WTC11 (cell line): ENCODE data around the gene GATAD2A. TPM values are rescaled to one million over a fixed set of nuclear protein-coding genes. Genes with fewer than 3 reads are reported as not detected.

Experiments
- ATAC-seq: fragments of 200-7000 bp; cut with Tn5 transposase; 2 replicates; pipeline ENCODE4 v1.10.0; 2021; ENCODE audit warnings: mild to moderate bottlenecking, moderate library complexity
- CTCF ChIA-PET: fragments of 300-600 bp; sonication (Branson Sonifier 250); formaldehyde crosslinking; loops from one replicate; lab custom pipeline; 2021; ENCODE audit warnings: antibody characterized with exemption; lab: Charles Lee
- POLR2A ChIA-PET: fragments of 350-600 bp; sonication (Branson Sonifier 250); formaldehyde crosslinking; loops from one replicate; lab custom pipeline; 2021; ENCODE audit warnings: antibody characterized with exemption; lab: Charles Lee
- DNase-seq: peaks from one replicate; pipeline ENCODE4 v3.0.0; 2021; ENCODE audit warnings: low spot score
- H3K27ac Mint-ChIP-seq: 2 replicates; pipeline ENCODE4 v1.8.0; 2021; ENCODE audit warnings: mixed read lengths
- H3K27me3 Mint-ChIP-seq: 2 replicates; pipeline ENCODE4 v1.8.0; 2021; ENCODE audit warnings: low read depth, mild to moderate bottlenecking, moderate library complexity, mixed read lengths
- H3K36me3 Mint-ChIP-seq: 2 replicates; pipeline ENCODE4 v1.8.0; 2021; ENCODE audit warnings: mixed read lengths
- H3K4me1 Mint-ChIP-seq: 2 replicates; pipeline ENCODE4 v1.8.0; 2022; ENCODE audit warnings: mixed read lengths
- H3K4me3 Mint-ChIP-seq: 2 replicates; pipeline ENCODE4 v1.8.0; 2021; ENCODE audit warnings: mild to moderate bottlenecking, moderate library complexity, mixed read lengths
- H3K9me3 Mint-ChIP-seq: 2 replicates; pipeline ENCODE4 v1.8.0; 2021; ENCODE audit warnings: mixed read lengths
- ATF1 ChIP-seq: sonication (generic); formaldehyde crosslinking; IDR thresholded peaks from 2 replicates; pipeline ENCODE4 v1.8.1; 2023; ENCODE audit warnings: mild to moderate bottlenecking, moderate library complexity, missing genetic modification reagents
- CBFB ChIP-seq: sonication (generic); formaldehyde crosslinking; IDR thresholded peaks from 2 replicates; pipeline ENCODE4 v1.8.1; 2022; ENCODE audit warnings: mild to moderate bottlenecking, low read depth, missing genetic modification reagents
- ELF4 ChIP-seq: sonication (generic); formaldehyde crosslinking; IDR thresholded peaks from 2 replicates; pipeline ENCODE4 v1.8.1; 2022; ENCODE audit warnings: low read depth, mild to moderate bottlenecking, moderate library complexity, missing genetic modification reagents
- FOXP1 ChIP-seq: sonication (generic); formaldehyde crosslinking; IDR thresholded peaks from 2 replicates; pipeline ENCODE4 v1.8.0; 2022; ENCODE audit warnings: missing genetic modification reagents, mild to moderate bottlenecking, moderate library complexity, borderline replicate concordance
- GRHL2 ChIP-seq: fragments of 250-450 bp; sonication (Bioruptor Pico); IDR thresholded peaks from 2 replicates; pipeline ENCODE4 v1.8.0; 2022; ENCODE audit warnings: mild to moderate bottlenecking, moderate library complexity; ENCODE audit not compliant: insufficient replicate concordance, severe bottlenecking
- KAT7 ChIP-seq: sonication (generic); formaldehyde crosslinking; IDR thresholded peaks from 2 replicates; pipeline ENCODE4 v1.8.1; 2023; ENCODE audit warnings: missing genetic modification reagents, mild to moderate bottlenecking, borderline replicate concordance
- OVOL2 ChIP-seq: fragments of 250-450 bp; sonication (Bioruptor Pico); IDR thresholded peaks from 2 replicates; pipeline ENCODE4 v1.9.0; 2021; ENCODE audit warnings: mild to moderate bottlenecking, borderline replicate concordance
- PRRX2 ChIP-seq: fragments of 250-450 bp; sonication (Bioruptor Pico); IDR thresholded peaks from 2 replicates; pipeline ENCODE4 v1.8.0; 2021; ENCODE audit warnings: mild to moderate bottlenecking
- RELA ChIP-seq: sonication (generic); formaldehyde crosslinking; IDR thresholded peaks from 2 replicates; pipeline ENCODE4 v1.8.1; 2022; ENCODE audit warnings: missing genetic modification reagents, mild to moderate bottlenecking, borderline replicate concordance
- RORB ChIP-seq: fragments of 250-450 bp; sonication (Bioruptor Pico); IDR thresholded peaks from 2 replicates; pipeline ENCODE4 v1.9.0; 2021; ENCODE audit warnings: mild to moderate bottlenecking
- TCF7 ChIP-seq: sonication (generic); formaldehyde crosslinking; IDR thresholded peaks from 2 replicates; pipeline ENCODE4 v1.8.0; 2022; ENCODE audit warnings: mild to moderate bottlenecking, low read depth, missing genetic modification reagents, moderate library complexity
- ZNF138 ChIP-seq: sonication (generic); formaldehyde crosslinking; conservative IDR thresholded peaks from 2 replicates; pipeline ENCODE4 v1.8.1; 2022; ENCODE audit warnings: mild to moderate bottlenecking, moderate library complexity, missing genetic modification reagents
- ZNF416 ChIP-seq: fragments of 250-450 bp; sonication (Bioruptor Pico); IDR thresholded peaks from 2 replicates; pipeline ENCODE4 v1.9.0; 2021; ENCODE audit warnings: mild to moderate bottlenecking, inconsistent platforms
- ZNF671 ChIP-seq: fragments of 250-450 bp; sonication (Bioruptor Pico); IDR thresholded peaks from 2 replicates; pipeline ENCODE4 v1.8.0; 2021; ENCODE audit warnings: mild to moderate bottlenecking
- total RNA-seq: library from RNA; stranded (reverse); gene quantifications from 3 replicates; pipeline ENCODE4 v1.2.3, GENCODE V29; 2021
- TF ChIP-seq, protein P1 (sequence below): fragments of 250-450 bp; sonication (Bioruptor Pico); IDR thresholded peaks from 2 replicates; pipeline ENCODE4 v1.8.0; 2021; ENCODE audit warnings: mild to moderate bottlenecking
- TF ChIP-seq, protein P2 (sequence below): fragments of 200-600 bp; IDR thresholded peaks from 2 replicates; pipeline ENCODE4 v1.8.0; 2022; ENCODE audit warnings: antibody characterized with exemption
- TF ChIP-seq, protein P3 (sequence below): sonication (generic); formaldehyde crosslinking; IDR thresholded peaks from 2 replicates; pipeline ENCODE4 v1.8.1; 2023; ENCODE audit warnings: mild to moderate bottlenecking, moderate library complexity, missing genetic modification reagents

GATAD2A gene
- total RNA-seq, 1 experiment from 2014 or later = 209 TPM

DNA sequence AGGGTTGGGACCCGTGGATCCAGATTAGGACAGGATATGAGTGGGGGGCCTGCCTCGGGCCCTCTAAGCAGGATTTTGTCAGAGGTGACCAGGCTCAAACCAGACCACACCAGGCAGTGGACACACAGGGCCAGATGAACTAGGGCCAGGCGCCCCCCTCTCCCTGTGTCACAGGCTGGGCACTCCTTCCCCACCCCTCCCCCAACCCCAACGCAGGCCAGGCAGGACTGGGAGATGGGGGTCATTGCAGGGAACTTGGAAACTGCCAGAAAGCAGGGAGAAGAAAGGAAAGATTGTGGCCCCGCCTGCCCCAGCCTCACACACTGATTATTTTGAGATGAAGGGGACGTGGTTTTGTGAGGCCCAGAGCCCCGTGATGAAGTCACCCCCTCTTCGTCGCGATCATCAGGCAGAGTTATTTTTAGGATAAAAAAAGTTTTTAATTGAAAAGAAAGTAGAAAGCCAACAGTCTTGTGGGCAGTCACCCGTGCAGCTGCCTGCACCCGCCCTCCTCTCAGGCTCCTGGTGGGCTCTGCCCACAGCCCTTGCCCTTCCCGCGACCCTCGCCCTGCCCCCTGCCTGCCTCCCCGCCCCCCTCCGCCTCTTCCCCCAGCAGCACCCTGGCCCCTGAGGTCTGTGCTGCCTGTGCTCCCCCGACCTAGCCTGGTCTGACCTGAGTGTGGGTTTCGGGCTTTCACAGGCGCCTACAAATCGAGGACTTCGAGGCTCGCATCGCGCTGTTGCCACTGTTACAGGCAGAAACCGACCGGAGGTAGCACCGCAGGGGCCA, 121.3 kb downstream of the GATAD2A start:
- ATAC-seq (no peak), DNase-seq (no peak)
- Mint-ChIP-seq H3K4me1 (peaks cover 10% of the 10 kb centered on the region), H3K36me3 (peaks cover 10% of the 10 kb centered on the region; the same call in 1 of the 2 replicates), H3K27me3 (no peaks in the 10 kb centered on the region), H3K4me3 (no peak overlapping the region), H3K9me3 (no peaks in the 10 kb centered on the region), H3K27ac (no peak overlapping the region)
- no peak for TF ChIP-seq ZNF671 (CRISPR knock-in tag)
- TF ChIP-seq ZNF138 = no peak
- no peak for TF ChIP-seq RORB (CRISPR knock-in tag)
- no peak for TF ChIP-seq CBFB (CRISPR knock-in tag)
- TF ChIP-seq, protein P1, sequence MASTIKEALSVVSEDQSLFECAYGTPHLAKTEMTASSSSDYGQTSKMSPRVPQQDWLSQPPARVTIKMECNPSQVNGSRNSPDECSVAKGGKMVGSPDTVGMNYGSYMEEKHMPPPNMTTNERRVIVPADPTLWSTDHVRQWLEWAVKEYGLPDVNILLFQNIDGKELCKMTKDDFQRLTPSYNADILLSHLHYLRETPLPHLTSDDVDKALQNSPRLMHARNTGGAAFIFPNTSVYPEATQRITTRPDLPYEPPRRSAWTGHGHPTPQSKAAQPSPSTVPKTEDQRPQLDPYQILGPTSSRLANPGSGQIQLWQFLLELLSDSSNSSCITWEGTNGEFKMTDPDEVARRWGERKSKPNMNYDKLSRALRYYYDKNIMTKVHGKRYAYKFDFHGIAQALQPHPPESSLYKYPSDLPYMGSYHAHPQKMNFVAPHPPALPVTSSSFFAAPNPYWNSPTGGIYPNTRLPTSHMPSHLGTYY (CRISPR knock-in tag) = no peak
- no peak for TF ChIP-seq KAT7 (CRISPR knock-in tag)
- POLR2A ChIA-PET = no interaction called here
- CTCF ChIA-PET = no interaction called here

DNA sequence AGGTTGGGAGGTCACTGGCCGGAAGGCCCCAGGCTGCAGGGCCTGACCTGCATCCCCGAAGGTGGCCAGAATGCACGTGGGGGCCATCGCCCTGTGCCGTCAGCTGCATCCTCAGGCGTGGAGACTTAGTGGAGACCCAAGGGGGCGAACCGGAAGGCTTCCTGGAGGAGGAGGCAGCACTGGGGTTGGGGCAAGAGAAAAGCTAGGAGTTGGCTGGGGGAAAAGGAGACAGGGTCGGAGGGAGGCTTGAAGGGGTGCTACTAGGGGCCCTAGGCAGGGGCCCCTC, 121.8 kb downstream of the GATAD2A start:
- Mint-ChIP-seq H3K4me1 (peaks cover 13% of the 10 kb centered on the region), H3K36me3 (peaks cover 10% of the 10 kb centered on the region; the same call in 1 of the 2 replicates), H3K27ac (no peak overlapping the region), H3K9me3 (no peaks in the 10 kb centered on the region), H3K27me3 (no peaks in the 10 kb centered on the region; the same call in 1 of the 2 replicates), H3K4me3 (no peak overlapping the region)
- TF ChIP-seq, protein P2, sequence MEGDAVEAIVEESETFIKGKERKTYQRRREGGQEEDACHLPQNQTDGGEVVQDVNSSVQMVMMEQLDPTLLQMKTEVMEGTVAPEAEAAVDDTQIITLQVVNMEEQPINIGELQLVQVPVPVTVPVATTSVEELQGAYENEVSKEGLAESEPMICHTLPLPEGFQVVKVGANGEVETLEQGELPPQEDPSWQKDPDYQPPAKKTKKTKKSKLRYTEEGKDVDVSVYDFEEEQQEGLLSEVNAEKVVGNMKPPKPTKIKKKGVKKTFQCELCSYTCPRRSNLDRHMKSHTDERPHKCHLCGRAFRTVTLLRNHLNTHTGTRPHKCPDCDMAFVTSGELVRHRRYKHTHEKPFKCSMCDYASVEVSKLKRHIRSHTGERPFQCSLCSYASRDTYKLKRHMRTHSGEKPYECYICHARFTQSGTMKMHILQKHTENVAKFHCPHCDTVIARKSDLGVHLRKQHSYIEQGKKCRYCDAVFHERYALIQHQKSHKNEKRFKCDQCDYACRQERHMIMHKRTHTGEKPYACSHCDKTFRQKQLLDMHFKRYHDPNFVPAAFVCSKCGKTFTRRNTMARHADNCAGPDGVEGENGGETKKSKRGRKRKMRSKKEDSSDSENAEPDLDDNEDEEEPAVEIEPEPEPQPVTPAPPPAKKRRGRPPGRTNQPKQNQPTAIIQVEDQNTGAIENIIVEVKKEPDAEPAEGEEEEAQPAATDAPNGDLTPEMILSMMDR = no peak
- TF ChIP-seq RELA (CRISPR knock-in tag) = no peak
- no peak for TF ChIP-seq ATF1 (CRISPR knock-in tag)
- TF ChIP-seq GRHL2 (CRISPR knock-in tag) = no peak
- no peak for TF ChIP-seq TCF7
- no peak for TF ChIP-seq ELF4 (CRISPR knock-in tag)
- TF ChIP-seq OVOL2 (CRISPR knock-in tag) = no peak
- TF ChIP-seq, protein P3, sequence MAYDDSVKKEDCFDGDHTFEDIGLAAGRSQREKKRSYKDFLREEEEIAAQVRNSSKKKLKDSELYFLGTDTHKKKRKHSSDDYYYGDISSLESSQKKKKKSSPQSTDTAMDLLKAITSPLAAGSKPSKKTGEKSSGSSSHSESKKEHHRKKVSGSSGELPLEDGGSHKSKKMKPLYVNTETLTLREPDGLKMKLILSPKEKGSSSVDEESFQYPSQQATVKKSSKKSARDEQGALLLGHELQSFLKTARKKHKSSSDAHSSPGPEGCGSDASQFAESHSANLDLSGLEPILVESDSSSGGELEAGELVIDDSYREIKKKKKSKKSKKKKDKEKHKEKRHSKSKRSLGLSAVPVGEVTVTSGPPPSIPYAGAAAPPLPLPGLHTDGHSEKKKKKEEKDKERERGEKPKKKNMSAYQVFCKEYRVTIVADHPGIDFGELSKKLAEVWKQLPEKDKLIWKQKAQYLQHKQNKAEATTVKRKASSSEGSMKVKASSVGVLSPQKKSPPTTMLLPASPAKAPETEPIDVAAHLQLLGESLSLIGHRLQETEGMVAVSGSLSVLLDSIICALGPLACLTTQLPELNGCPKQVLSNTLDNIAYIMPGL (CRISPR knock-in tag) = no peak
- TF ChIP-seq FOXP1 (CRISPR knock-in tag) = no peak
- TF ChIP-seq ZNF416 (CRISPR knock-in tag) = no peak
- TF ChIP-seq PRRX2 (CRISPR knock-in tag) = no peak
- no peak for ATAC-seq
- ChIA-PET POLR2A (no interaction called here), CTCF (interaction anchor here (14.4 kb wide), 1 partner anchor 26 kb away, joined by 408 read pairs; no protein-coding TSS in a partner anchor)
- DNase-seq = no peak
